GM21367 (cell line): ENCODE measurements around the gene AHRR.
"Not testable (repeated sequence)": the region's sequence is repeated elsewhere in the genome, so short reads cannot be mapped to it uniquely, and the experiment has no call there.

Experiments
- ATAC-seq: cut with Tn5 transposase; IDR thresholded peaks from one replicate; pipeline ENCODE4 v1.9.1; 2021; ENCODE audit not compliant: unreplicated experiment

The AHRR gene

DNA sequence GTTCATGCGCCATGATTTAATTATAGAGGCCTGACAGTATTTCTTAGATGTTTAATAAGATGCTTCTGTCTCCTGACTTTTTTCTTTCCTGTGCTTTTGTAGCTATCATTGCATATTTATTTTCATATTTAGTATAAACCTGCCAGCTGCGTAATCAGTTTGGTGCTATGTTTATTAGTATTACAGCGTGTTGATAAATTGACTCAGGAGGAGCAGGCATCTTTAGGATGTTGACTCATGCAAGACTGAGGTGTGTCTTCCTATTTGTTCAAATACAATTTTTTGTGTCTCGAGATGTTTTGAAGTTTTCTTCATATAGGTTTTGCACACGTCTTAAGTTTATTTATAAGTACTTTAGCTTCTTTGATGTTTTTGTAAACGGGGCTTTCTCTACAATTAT, 85.5 kb downstream of the AHRR start:
- ATAC-seq: no peak

DNA sequence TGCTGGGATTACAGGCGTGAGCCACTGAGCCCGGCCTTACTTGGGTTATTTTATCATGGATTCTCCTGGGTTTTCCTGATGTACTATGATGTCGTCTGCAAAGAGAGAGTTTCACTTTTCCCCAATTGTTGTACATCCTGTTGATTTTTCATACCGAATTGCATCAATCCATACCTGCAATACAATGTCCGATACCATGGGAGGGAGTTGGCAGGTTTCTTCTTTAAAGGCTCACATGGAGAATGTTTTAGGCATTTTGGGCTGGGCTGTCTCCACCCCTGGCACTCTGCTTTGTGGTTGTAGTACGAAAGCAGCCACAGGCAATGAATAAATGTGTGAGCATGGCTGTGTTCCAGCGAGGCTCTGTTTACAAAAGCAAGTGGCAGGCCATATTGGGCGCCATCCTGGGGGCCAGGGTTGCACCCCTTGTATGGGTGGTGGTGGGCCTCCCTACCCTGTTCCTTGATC, 86.3 kb downstream of the AHRR start:
- no peak for ATAC-seq

DNA sequence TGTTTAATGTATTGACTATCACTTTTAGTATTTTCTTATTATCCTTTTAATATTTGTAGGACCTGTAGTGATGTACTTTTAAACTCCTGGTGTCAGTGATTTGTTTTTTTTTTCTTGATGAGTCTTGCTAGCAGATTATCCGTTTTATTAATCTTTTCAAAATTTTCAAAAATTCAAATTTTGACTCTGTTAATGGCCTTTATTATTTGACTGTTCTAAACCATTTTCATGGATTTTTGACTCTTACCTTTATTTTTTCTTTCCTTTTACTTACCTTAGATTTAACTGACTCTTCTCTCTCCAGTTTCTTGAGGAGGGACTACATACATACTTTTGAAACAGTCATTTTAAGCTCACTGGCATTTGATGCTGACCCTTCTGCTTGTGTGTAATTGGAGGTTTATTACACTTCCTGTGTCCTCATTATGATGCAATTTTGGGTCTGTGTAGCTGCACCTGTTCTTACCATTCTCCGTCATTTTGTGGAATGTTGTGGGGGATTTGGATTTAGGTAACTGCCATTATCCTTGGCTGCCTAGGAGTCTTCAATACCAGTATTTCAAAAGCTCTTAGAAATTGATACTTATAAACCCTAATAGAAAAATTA, 89.5 kb downstream of the AHRR start:
- ATAC-seq: no peak

DNA sequence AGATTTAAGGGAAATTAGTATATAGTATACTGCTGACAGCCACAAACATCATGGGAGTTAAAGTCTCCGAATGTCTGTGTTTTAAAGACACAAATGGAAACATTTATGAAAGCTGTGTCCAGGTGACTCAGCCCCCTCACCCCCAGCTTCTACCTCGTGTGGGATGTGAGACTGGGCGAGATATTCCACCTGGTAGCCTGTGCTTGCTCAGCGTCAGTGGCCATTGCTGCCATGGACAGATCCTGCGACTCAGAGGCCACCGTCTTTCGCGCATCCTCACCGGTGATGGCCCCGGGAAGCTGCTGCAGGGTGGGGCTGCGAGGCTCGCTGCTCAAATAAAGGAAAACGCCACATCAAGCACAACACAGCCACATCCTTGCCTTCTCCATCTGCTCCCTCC, 90.2 kb downstream of the AHRR start:
- ATAC-seq: no peak

DNA sequence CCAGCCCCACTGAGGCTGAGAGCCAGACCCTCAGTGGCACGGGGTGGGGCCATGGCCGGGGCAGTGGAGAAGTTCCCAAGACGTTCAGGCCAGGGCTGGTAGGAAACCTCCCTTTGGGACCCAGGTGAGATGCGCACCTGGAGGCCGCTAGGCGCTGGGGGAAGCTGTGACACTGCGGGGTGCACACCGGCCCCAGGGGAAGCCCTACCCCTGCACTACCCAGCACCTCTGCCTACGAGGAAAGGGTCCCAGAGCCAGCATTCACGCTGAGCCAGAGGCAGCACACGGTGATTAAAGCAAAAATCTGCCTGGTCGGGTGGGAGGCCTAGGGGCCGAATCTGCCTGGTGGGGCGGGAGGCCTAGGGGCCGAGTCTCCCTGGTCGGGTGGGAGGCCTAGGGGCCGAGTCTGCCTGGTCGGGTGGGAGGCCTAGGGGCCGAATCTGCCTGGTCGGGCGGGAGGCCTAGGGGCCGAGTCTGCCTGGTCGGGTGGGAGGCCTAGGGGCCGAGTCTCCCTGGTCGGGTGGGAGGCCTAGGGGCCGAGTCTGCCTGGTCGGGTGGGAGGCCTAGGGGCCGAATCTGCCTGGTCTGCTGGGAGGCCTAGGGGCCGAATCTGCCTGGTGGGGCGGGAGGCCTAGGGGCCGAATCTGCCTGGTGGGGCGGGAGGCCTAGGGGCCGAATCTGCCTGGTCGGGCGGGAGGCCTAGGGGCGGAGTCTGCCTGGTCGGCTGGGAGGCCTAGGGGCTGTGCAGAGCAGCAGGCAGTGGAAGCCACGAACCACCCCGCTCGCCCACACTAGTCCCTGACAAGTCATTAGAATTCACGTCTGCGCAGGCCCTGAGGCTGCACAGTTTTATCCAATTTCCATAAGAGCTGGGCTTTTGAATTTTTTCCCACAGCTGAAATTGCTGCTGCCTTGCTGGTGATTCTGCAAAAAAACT, 93.7 kb downstream of the AHRR start:
- not testable (repeated sequence) for ATAC-seq

DNA sequence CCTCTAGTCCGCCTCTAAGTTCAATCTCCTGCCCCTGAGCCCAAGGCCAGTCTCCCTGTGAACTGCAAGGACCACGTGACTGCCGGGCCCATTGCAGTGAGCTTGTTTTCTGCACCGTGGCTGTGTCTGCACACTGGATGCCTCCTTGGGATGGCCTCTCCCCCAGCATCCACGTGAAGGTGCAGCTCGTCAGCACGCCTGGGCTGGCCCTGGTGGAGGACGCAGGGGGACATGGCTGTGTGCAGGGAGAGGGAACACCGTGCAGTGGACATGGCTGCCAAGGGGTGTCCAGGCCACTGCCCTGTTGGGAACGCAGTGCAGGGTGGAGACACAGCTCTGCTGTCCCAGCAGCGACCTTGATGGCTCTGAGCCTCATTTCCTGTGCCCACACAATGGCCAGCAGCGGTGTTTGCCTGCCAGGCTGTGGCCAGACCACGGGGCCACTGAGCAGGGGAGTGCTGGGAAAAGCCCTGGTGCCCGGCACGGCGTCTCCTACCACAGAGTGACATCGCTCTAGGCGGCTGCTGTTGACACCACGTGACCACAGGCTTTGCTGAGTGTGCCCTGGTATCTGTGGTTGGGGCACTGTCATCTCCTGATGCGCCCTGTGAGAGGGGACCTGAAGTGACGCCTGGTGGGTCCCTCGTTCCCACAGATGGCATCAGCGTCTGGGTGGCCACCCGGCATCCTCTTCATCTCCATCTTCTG, 94.6 kb downstream of the AHRR start:
- no peak for ATAC-seq

DNA sequence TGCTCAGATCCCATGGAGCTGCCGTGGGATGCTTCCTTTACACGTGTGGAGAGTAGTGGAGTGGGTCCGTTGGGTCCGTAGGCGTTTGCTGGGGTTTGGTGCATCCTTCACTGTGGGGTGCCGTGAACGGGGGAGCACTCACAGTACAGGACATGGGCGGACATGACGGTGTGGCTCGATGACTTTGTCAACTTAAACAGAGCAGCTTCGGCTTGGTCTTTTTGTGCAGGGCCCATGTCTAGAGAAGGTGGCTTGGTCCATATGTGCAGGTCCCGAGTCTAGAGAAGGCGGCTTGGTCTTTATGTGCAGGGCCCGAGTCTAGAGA, 95.1 kb downstream of the AHRR start:
- no peak for ATAC-seq

DNA sequence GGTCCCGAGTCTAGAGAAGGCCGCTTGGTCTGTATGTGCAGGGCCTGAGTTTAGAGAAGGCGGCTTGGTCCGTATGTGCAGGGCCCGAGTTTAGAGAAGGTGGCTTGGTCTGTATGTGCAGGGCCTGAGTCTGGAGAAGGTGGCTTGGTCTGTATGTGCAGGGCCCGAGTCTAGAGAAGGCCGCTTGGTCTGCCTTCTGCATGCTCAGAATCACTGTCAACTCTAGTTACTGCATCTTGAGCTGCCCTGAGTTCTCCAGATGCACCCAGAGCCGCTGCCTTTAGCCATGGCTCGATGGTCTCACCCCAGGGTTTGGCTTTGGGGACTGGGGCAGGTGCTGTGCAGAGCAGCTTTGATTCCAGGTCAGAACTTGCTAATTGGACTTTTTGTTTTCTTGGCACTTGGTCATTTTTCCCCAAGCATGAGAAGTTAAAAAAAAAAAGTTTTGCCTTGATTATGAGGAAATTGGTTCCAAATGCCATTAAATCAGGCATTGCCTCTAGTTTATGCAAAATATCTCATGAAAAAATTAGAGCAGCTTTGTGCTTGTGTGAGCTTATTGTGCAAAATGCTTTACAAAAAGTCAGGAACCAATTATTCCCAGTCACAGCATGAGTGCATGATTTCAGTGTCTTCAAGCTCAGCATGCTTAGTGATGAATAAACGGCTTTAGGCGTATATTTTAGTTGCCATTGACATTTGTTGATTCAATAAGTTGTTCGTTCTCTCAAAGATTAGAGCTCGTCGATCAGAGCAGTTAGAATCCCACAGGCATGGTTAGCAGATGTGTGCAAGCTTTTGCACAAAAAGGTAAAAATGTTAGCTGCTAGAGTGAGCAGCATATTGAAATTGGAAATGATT, 96.0 kb downstream of the AHRR start:
- ATAC-seq: no peak

DNA sequence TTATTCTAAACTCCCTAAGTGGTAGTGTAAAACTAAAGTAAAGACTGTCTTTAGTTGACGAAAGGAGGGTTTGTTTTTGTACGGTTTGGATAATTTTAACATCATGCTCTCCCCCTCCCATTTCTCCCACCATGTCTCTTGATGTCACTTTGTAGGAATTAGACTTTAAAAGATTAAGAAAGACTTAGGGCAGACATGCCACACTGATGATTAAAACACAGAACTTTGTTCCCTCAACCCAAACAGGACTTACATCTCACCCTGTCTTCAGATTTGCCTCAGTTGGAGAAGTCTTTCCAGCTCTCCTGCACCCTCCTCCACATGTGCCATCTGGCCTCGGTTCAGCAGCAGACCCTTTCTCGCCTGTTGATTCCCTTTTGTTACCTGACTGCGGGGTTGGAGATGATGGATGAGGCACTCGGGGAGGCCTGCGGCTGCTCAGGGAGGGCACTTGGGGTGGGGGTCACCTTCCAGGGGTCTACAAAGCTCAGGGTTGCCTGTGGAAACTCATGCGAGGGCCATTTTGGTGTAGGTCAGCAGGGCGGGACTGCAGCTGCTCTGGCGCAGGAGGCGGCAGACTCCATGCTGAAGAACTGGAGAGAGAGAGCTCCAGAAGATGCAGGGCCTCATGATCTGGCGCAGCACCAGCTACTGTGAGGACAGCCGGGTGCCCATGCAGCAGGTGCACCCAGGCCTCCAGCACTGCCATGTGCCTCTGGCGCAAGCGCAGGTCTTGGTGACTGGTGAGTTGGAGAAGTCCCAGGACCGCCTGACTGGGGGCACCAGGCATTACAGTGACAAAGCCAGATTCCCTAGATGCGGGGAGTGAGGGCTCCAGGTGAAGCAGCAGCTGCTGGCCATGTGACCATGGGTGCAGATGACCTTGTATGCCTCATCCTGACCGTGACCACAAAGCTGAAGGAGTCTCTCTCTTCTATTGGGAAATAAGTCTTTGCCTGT, 96.9 kb downstream of the AHRR start:
- ATAC-seq: no peak

DNA sequence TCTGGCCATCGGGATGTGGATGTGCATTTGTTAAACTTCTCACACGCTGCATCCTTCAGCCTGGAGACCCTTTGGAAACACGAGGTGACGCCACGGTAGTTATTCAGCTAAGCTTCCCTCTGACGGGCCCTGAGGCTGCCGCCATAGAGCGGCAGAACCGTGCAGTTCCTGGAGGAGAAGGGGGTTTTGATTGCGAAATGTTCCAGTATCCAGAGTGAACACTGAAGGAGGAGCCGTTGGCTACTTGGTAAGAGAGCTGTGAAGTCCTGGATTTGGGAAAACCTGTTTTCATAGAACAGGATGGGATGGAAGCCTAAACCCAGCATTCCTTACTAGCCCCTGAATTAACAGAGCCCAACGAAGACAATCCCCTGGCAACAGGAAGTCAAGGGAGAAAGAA, 98.5 kb downstream of the AHRR start:
- ATAC-seq: no peak

DNA sequence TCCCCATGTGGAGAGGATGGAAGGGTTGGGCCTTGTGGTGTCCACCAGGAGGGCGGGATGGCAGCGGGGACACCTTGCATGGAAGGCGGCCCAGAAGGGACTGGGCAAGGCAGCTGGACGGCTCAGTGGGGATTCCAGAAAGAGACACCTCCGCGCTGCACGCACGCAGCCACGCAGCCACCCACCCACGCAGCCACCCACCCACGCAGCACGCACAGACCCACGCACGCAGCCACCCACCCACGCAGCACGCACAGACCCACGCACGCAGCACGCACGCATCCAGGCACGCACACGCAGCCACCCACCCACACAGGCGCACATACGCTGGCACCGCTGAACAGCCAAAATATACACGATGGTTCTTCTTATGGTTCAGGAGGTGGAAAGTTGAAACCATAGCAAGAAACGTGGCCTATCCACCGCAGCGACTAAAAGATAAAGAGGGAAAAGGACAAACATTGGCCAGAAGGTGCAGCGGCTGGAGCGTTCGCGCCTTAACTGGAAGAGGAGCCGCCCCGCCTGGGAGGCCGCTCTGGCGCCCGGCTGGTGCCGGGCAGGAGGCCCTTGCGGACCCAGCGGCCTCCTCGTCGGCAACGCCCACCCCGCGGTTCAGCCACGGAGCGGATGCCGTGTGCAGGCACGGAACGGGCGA, 99.2 kb downstream of the AHRR start:
- no peak for ATAC-seq

DNA sequence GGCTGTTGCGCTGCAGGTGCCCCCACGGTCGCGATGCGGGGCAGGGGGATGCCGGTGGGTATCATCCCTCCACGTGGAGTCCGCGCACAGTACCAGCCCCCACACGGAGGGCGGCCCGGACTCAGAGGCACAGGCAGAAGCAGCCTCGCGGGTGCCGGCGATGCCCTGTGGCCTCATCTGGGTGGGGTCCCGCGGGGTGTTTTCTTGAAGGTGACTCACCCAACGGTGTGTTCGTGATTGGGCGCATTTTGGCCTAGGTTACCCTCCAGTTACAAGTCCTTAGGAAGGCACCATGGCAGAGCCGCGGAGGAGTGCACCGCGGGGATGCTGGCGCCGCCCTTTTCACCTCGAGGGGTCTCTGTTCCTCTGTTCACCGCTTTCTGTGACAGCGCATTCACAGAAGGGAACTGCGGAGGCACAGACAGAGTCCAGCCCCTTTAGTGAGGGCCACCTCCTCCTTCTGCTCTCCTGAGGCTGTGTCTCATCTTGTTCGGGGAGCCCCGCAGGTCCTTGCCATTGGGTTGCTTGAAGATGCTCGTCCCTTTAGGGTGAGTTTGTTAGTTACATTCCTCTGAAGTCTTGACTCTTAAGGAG, 99.9 kb downstream of the AHRR start:
- ATAC-seq: no peak

DNA sequence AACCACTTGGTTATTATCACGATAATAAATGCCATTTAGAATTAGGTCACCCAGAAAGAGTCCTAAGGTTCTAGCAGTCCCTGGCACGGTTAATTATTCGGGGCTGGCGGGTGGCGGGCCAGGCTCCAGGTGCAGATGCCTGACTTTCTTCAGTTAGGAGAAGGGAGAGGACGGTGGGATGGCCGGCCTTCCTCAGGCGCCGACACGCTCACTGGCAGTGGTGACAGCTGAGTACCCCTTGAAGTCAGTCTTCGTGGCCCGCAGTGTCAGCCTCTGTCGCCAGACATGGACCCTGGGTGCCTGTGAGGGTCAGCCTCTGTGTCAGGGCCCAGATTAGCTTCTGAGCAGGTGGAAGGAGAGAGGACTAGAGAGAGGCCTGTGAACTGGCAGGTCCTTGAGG, 100.4 kb downstream of the AHRR start:
- no peak for ATAC-seq

DNA sequence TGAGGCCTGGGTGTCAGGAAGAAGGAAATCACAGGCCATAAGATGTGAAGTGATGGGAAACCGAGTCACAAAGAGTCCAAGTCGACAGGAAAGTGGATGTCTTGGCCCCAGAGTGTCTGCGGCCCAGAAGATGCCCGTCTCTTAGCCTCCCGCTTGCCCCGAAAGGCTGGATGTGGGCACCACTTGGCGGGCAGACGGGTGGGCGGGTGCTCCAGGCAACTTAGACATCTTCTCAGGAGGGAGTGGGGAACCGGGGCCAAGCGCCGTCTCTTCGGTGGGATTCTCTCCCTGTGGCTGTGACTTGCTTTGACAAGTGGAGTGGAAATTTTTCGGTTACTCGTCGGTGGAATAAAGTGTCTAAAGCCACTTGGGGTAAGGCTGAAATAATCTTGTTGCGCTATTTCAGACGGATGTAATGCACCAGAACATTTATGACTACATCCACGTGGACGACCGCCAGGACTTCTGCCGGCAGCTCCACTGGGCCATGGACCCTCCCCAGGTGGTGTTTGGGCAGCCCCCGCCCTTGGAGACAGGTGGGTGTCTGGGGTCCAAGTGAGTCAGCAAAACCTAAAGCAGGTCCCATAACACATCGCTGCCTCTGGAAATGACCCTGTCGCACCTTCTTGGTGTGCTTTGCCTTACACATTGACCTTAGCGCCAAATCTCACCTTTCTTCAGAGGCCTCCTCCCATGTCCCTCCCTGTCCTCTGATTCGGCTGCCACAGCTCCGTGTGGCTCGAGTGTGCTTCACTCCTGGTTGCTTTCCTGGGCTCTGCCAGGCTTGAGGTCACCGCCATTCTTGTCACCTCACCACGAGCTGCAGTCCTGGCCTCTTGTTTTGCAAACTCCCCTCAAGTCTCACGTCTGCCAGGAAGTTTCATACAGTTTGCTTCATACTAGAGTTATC, 101.1 kb downstream of the AHRR start:
- no peak for ATAC-seq

DNA sequence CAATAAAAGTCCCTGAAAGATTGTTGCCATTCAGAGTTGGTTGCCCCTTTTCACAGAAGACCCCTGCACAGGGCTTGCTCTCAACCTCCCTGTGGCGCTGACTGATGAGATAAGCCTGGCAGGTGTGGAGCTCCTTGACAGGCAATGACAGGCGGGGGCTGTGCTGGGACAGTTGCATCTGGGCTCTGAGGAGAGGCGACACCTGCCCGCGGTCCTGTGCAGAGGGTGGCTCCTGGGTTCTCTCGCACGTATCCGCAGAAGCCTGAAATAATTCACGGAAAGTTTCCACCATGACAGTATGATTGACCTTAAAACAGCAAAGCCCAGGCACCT, 101.7 kb downstream of the AHRR start:
- ATAC-seq: no peak

DNA sequence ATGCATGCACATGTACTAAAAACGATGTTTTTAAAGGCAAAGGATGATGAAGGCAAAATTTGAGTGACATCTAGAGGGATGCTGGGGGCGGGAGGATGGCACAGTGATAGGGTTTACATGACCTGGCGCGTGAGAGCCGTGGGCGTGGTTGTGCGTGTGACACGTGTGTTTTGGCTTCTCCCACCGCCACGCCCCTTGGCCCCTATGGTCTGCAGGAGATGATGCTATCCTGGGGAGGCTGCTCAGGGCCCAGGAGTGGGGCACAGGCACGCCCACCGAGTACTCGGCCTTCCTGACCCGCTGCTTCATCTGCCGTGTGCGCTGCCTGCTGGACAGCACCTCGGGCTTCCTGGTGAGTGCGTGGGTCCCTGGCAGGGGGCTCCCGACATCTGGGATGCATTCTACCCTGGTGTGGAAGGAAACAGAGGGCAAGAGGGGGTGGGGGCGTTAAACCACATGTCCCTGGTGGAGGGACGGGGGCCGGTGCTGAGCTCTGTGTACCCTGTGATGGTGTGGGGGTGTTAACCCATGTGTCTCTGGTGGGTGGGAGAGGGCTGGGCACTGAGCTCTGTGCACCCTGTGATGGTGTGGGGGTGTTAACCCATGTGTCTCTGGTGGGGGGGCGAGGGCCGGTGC, 102.2 kb downstream of the AHRR start:
- no peak for ATAC-seq

DNA sequence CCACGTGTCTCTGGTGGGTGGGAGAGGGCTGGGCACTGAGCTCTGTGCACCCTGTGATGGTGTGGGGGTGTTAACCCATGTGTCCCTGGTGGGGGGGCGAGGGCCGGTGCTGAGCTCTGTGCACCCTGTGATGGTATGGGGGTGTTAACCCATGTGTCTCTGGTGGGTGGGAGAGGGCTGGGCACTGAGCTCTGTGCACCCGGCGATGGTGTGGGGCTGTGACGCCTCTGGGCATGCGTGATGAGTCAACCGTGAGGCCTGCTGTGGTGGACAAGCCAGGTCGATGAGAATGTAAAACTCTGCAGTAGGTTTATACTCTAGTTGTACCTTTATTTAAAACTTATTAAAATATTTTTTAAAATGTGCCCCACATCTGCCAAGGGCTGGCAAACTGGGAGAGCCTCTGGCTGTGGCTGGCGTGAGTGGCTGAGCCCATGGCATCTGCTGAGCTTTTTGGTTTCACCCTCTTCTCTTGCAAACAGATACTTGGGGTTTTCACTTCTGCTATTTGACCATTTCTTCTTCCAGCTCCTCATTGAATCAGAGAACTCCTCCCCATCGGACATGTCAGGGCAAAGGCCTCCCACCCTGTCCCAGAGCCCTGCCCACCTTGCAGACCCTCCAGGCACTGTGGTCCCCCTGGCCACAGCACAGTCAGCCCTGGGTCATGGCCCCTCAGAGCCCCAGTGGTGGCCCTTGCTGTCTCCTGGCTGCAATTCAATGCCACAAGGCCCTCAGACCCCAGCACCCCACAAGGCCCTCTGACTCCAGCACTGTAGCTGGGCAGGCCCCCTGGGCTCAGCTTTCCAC, 103.0 kb downstream of the AHRR start:
- peak; percentile 82 for ATAC-seq
